ENCODE data around the gene PLEKHG5.

DNA sequence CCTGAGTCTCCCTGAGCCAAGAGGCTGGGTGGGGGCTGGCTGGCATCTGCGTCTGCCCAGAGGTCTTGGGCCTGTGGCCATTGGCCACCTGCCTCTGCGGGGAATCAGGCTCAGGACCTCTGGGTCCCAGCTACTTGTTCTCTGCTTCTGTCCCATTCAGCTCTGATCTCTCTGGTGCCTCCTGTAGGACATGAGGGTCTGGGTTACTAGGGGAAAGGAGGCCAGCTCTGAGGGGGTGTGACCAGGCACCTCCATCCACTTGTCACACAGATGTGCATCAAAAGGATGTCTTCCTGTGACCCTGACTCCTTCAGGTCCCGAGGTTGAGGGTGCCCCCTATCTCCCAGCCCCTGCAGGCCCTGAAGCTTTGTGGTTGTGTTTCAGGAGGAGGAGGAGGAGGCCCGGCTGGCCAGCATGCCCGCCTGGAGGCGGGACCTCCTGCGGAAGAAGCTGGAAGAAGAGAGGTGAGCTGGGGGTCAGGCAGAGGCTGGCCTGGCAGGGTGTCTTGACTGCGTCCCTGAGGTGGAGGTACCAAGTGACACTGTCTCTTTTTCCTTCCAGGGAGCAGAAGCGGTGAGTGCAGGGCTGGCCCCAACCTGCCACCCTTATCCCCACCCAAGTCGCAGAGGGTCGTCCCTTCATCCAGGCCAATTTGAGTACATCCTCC lies 34.5 kb downstream of the PLEKHG5 start:
- TF ChIP-seq EZH2phosphoT487 (IDR thresholded peaks at IDR 0.05; ENCODE audit: borderline replicate concordance, low read length) = no peak
- TF ChIP-seq, protein P1, sequence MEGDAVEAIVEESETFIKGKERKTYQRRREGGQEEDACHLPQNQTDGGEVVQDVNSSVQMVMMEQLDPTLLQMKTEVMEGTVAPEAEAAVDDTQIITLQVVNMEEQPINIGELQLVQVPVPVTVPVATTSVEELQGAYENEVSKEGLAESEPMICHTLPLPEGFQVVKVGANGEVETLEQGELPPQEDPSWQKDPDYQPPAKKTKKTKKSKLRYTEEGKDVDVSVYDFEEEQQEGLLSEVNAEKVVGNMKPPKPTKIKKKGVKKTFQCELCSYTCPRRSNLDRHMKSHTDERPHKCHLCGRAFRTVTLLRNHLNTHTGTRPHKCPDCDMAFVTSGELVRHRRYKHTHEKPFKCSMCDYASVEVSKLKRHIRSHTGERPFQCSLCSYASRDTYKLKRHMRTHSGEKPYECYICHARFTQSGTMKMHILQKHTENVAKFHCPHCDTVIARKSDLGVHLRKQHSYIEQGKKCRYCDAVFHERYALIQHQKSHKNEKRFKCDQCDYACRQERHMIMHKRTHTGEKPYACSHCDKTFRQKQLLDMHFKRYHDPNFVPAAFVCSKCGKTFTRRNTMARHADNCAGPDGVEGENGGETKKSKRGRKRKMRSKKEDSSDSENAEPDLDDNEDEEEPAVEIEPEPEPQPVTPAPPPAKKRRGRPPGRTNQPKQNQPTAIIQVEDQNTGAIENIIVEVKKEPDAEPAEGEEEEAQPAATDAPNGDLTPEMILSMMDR (conservative IDR thresholded peaks at IDR 0.05; ENCODE audit: low read depth, low read length) = 0 out of 2 replicates have a peak, but pooled peaks have one; percentile 10

Data from PC-3 (cell line).